Left colon (tissue), 2 donors: ENCODE data around the gene LRRC26. TPM values are rescaled to one million over a fixed set of nuclear protein-coding genes. Genes with fewer than 3 reads are reported as not detected.

Experiments
- ATAC-seq: fragments of 200-7000 bp; cut with Tn5 transposase; one replicate; pipeline ENCODE4 v1.9.1; 2020; ENCODE audit warnings: mild to moderate bottlenecking, moderate library complexity
- DNase-seq, 2 donors: peaks; one replicate each; pipeline ENCODE4 v3.0.0-alpha.2; 2020
- intact Hi-C, 2 donors: fragments of 100-400 bp; cut with DNase I in 1 of 2; cut with micrococcal nuclease in 1 of 2; formaldehyde crosslinking; loops; one replicate each; pipeline versions ENCODE4 v1.11.2 to v1.14.0; 2022; cut with DNase I, micrococcal nuclease
- long read RNA-seq: library from polyadenylated mRNA; unstranded; transcript quantifications from one replicate; pipeline ENCODE4 v2.0.0, GENCODE V29; 2021
- total RNA-seq, 2 donors: library from RNA; stranded (reverse); fragmentation: NEBNext Ultra II Directional; extraction: Animal tissue kit (Norgen Biotek cat#: 25700); gene quantifications; one replicate each; pipeline ENCODE4 v1.2.1, GENCODE V29; 2021
- donor health status: DM: no; HTN: no; CAD: no.
- donor health status: DM: yes; HTN: yes; CAD: no.

Gene LRRC26, protein sequence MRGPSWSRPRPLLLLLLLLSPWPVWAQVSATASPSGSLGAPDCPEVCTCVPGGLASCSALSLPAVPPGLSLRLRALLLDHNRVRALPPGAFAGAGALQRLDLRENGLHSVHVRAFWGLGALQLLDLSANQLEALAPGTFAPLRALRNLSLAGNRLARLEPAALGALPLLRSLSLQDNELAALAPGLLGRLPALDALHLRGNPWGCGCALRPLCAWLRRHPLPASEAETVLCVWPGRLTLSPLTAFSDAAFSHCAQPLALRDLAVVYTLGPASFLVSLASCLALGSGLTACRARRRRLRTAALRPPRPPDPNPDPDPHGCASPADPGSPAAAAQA
- total RNA-seq, result 10 to 100 TPM; 70.0 to 95.7 TPM
- long read RNA-seq, transcript LRRC26-201 (2 exons, 1,209 nt), result major isoform, 69 of 70 reads
- long read RNA-seq, partial matches to known transcripts, result 0 of 70 reads
- long read RNA-seq, other reads (novel, unspliced or antisense), result 1 of 70 reads

DNA sequence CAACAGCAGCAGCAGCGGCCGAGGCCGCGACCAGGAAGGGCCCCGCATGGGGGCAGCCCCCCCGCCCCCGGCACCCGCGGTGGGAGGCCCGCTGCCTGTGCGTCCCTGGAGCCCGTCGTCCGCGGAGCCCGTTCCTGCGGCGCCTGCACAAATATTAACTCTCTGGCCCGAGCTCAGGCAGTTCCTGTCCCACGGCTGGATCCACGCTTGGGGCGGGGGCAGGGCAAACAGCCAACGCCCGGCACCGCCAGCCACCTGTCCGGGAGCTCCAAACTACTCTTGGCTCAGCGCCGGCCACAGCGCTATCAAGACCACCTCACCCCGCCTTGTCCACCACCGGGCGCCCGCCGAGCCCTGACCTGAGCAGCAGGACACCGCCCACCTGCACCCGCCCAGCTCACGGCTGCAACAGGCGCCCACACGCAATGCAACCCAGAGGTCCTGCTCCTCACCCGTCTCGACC lies at the start of gene LRRC26:
TSS of gene LRRC26 (minus strand) at position 156 of the 463 bp plus-strand sequence. CDS start at position 48, 108 bp downstream.
- intact Hi-C loops, result loop anchor here in 1 of 2 donors (10.0 kb wide), 1 partner anchor 55 kb away; the partner anchor contains the start of genes CYSRT1, RNF208 and RNF224
- ATAC-seq (peak; percentile 34), DNase-seq (peak; percentile 62 to 72)

GRCh38 chr9:137218754-137219271 lies 49.0 kb upstream of the LRRC26 start:
- peak; percentile 38 for ATAC-seq
- intact Hi-C loops, result no loop called here
- peak; percentile 68 to 76 for DNase-seq

GRCh38 chr9:137218212-137218753 lies 48.4 kb upstream of the LRRC26 start:
- DNase-seq, result peak in 1 of 2 donors; percentile 7
- no peak for ATAC-seq
- intact Hi-C loops, result no loop called here

DNA sequence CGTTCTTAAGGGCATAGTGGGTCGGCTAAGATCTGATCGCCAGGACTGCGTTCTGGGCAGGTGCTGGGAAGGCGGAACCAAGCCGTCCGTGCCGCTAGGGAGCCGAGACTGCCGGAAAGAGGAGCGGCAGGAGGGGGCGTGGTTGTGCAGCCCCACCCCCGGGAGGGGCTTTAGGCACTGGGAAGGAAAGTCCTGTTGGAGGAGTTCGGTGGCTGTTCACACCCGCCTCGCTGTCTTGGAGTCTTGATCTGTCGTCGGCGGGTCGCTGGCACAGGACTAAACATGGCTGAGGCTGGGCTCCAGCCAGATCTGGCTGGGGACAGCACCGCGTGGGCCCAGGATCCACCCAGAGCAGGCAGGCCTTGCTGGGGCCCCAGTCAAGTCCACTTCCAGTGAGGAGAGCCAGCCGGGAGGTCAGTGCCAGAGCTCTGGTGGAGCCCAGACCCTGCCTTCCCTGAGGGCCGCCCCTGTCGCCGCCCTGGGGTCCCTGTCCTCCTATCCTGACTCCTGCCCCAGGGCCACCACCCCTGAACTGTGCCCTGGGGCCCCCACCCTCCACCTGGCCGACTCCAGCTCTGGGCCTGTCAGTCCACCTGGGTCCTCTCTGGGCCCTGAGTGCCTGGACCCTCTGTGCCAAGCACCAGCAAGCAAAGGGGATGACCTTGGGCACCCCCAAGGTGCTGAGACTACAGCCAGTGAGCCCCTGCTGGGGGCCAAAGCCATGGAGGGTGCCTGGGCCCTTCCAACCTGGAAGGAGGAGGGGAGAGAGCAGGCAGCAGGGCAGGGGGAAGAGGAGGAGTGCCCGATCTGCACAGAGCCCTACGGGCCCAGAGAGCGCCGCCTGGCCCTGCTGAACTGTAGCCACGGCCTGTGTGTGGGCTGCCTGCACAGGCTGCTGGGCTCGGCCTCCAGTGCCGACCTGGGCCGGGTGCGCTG lies 47.7 kb upstream of the LRRC26 start:
- intact Hi-C loops, result no loop called here
- peak; percentile 80 for ATAC-seq
- peak; percentile 92 for DNase-seq

DNA sequence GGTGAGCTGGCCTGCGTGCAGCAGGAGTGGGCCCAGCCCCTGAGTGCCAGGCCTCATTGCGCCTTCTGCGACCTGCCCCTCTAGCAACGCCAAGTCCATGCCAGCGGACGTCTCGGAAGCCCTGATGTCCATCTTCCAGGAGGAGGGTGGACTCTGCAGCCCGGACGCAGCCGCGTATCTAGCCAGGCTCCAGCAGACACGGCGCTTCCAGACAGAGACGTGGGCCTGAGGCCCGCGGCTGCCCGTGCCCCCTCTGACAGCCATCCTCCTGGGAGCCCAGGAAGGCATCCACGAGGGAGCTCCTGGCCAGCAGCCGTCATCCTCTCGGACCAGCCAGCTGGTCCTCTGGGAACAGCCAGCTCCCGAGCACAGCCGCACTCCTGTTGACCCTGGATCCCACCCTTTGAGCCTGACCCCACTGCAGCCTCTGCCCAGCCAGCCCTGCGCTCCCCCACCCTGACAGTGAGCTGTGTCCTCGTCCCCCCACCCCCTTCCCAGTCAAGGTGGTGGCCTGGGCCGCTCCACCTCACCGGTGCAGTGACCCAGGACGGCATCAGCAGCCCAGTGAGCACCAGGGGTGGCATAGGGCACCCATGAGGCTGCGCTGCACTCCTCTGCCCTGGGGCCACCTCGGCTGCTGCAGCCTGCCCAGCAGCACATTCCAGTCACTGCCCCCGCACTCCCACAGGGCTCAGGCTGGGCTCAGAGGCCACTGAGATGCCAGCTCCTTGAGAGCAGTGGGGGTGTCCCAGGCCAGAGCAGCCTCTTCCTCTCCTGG lies 46.5 kb upstream of the LRRC26 start:
- peak in 1 of 2 donors; percentile 8 for DNase-seq
- intact Hi-C loops, result no loop called here
- ATAC-seq, result no peak

DNA sequence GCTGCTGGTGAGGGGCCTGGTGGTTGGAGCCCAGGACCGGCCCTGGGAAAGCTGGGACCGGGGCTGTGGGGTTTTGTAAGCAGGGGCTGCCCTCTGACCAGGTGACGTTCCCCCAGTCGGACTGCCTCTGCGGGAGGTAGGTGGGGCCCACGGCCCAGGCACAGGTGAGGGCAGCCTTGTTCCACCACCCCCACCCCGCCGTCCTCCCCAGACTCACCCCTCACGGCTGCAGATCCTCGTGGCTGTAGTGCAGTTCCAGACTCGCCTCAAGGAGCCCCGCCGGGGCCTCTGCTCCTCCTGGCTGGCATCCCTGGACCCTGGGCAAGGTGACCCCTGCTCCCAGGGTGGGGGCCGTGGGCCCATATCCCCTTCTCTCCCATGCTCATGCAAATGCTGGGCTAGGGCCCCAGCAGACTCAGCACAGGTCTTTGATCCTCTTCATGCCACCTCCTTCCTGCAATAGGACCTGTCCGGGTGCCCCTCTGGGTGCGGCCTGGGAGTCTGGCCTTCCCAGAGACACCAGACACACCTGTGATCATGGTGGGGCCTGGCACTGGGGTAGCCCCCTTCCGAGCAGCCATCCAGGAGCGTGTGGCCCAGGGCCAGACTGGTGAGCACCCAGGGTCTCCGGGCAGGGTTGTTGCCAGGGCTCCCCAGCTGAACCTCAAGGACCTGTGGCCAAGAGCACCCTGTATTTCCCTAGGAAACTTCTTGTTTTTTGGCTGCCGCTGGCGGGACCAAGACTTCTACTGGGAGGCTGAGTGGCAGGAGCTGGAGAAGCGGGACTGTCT lies 45.5 kb upstream of the LRRC26 start:
- no peak for ATAC-seq
- no peak for DNase-seq
- intact Hi-C loops, result no loop called here

DNA sequence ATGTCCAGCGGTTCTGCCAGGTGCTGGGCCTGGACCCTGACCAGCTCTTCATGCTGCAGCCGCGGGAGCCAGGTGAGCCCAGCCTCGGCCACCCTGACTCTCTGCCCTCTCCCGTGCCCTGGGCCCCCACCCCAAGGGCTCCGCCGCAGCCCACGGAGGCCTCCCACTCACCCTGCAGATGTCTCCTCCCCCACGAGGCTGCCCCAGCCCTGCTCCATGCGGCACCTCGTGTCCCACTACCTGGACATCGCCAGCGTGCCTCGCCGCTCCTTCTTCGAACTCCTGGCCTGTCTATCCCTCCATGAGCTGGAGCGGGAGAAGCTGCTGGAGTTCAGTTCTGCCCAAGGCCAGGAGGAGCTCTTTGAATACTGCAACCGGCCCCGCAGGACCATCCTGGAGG lies 44.8 kb upstream of the LRRC26 start:
- DNase-seq (no peak), ATAC-seq (no peak)
- intact Hi-C loops, result no loop called here

- ATAC-seq (no peak), DNase-seq (peak in 1 of 2 donors; percentile 23)
Observed at GRCh38 chr9:137213160-137214060, 43.6 kb upstream of the LRRC26 start.

DNA sequence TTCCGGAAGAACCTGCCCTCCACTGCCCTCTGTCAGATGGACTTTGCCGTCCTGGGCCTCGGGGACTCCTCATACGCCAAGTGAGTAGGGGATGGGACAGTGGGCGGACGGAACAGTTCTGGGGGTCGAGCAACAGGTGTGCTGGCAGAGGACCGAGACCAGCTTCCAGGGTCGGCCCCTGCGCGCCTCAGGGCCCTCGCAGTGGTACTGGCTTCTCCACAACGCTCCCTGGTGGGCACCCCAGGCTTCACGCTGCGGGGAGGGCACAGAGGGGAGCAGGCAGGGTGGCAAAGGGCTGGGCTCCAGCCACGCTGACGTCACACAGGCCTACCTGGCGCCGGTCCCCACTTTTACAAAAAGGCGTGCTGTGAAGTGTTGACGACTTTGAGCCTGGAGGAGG lies 42.7 kb upstream of the LRRC26 start:
- ATAC-seq (no peak), DNase-seq (peak in 1 of 2 donors; percentile 6)
- intact Hi-C loops, result no loop called here

More at GRCh38 chr9:137213160-137214060, 43.6 kb upstream of the LRRC26 start:
- intact Hi-C loops, result no loop called here

DNA sequence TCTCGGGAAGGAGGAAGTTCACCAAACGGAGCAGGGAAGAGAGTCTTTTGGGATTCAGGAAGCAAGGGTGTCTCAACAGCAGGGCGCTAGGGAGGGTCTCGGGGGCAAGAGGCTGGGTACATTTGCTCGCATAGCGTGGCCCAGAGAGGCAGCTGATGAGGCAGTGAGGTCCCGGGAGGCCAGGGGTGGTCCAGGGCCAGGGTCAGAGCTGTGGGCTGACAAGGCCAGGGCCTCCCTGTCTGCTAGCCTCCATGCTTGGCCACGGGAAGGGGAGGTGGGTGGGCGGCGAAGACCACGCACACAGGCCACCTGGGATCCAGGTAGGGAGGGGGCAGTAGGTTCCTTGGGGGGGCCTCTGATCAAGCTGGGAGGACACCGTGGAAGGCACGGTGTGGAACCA lies 41.7 kb upstream of the LRRC26 start:
- intact Hi-C loops, result no loop called here
- DNase-seq (no peak), ATAC-seq (no peak)

DNA sequence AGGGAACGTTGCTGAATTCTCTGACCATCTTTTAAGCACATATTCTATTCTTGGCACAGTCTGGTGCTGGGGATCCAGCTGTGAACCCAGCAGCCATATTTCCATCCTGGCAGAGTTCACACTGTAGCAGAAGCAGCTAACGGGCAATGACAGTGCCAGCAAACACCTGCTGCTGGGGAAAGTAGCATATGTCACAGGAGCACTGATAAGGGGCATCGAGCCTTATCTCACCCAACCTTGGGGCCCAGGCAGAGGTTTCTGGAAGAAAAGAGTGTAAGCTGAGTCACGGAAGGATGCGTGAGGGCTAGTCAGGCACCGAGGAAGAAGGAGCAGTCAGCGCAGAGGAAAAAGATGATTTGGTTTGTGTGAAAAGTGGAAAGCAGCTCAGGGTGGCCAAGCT lies 36.8 kb upstream of the LRRC26 start:
- ATAC-seq, result no peak
- DNase-seq, result no peak
- intact Hi-C loops, result no loop called here

- DNase-seq (peak; percentile 87 to 95), ATAC-seq (peak; percentile 64)
- intact Hi-C loops, result no loop called here
Observed at GRCh38 chr9:137205126-137206069, 35.5 kb upstream of the LRRC26 start, which contains the start of the genes NDOR1 and TMEM203. Gene NDOR1 (plus strand): TSS chr9:137205700. CDS start chr9:137205778, 78 bp downstream. Gene TMEM203 (minus strand): TSS chr9:137205648. CDS start chr9:137205414, 234 bp downstream.

DNA sequence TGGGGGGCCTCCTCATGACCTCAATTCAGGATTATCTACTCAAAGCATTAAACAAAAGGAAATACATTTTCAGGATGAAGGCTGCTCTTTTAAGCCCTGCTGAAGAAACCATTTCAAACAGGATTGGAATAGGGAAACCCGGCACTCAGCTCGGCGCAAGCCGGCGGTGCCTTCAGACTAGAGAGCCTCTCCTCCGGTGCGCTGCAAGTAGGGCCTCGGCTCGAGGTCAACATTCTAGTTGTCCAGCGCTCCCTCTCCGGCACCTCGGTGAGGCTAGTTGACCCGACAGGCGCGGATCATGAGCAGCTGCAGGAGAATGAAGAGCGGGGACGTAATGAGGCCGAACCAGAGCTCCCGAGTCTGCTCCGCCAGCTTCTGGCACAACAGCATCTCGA lies 34.9 kb upstream of the LRRC26 start:
- intact Hi-C loops, result no loop called here
- DNase-seq, result peak in 1 of 2 donors; percentile 24
- ATAC-seq, result no peak

- intact Hi-C loops, result no loop called here
- no peak for ATAC-seq
- DNase-seq, result no peak
Observed at GRCh38 chr9:137202966-137203365, 33.1 kb upstream of the LRRC26 start.
